Stimulated activated CD8-positive, alpha-beta memory T cell treated with anti-CD3 and anti-CD28 coated beads, Interleukin-7, amount 100 ng/mL, for 4 hours (primary cell): Measurements from ENCODE around the gene OMD.

ENCODE experiments used
- DNase-seq, 2 donors: peaks; one replicate each; pipeline ENCODE4 v3.0.0-alpha.2; 2020; ENCODE audit warnings: low read depth in 2 of 2

Gene OMD

GRCh38 chr9:92369075-92369474, 55.2 kb downstream of the OMD start:
- DNase-seq, result no peak
